AG09309 (cell line): ENCODE measurements around the gene VPS13D.
"Not testable (repeated sequence)": the region's sequence is repeated elsewhere in the genome, so short reads cannot be mapped to it uniquely, and the experiment has no call there.

Experiments used
- DNase-seq: peaks from one replicate; pipeline ENCODE4 v3.0.0-alpha.2; 2010; ENCODE audit warnings: low read depth
- H3K4me3 ChIP-seq: 2 replicates; pipeline ENCODE4 v1.5.1; 2011; ENCODE audit warnings: mild to moderate bottlenecking, low read depth, low read length, moderate library complexity; ENCODE audit not compliant: control insufficient read depth
- TF ChIP-seq, protein P1 (sequence below): IDR thresholded peaks from 2 replicates; pipeline ENCODE4 v1.5.1; 2011; ENCODE audit warnings: mild to moderate bottlenecking, low read depth, low read length, inconsistent platforms; ENCODE audit not compliant: insufficient read depth, control insufficient read depth; ENCODE audit errors: missing control alignments

Gene VPS13D

DNA sequence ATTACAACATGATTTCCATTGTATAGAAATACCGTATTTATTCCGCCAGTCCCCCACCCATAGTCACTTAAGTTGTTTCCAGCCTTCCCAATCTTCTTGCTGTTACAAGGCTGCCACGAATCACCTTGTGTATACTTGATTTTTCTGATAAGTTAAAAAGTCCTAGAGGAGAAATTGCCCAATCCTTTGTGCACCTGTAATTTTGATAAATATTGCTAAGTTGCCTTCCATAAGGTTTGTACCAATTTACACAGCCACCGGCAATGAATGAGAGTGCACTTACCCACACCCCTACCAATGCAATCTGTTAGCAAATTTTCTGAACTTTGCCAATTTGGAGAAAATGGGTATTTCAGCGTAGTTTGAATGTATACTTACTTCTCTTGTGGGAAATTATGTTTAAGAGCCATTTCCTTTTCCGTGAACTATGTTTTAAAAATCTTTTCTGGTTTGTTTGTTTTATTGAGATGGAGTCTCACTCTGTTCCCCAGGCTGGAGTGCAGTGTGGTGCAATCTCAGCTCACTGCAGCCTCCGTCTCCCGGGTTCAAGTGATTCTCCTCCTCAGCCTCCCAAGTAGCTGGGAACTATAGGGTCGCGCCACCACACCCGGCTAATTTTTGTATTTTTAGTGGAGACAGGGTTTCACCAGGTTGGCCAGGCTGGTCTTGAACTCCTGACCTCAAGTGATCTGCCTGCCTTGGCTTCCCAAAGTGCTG, 300.8 kb downstream of the VPS13D start:
- DNase-seq = no peak
- H3K4me3 ChIP-seq = no peak overlapping the region
- TF ChIP-seq, protein P1, sequence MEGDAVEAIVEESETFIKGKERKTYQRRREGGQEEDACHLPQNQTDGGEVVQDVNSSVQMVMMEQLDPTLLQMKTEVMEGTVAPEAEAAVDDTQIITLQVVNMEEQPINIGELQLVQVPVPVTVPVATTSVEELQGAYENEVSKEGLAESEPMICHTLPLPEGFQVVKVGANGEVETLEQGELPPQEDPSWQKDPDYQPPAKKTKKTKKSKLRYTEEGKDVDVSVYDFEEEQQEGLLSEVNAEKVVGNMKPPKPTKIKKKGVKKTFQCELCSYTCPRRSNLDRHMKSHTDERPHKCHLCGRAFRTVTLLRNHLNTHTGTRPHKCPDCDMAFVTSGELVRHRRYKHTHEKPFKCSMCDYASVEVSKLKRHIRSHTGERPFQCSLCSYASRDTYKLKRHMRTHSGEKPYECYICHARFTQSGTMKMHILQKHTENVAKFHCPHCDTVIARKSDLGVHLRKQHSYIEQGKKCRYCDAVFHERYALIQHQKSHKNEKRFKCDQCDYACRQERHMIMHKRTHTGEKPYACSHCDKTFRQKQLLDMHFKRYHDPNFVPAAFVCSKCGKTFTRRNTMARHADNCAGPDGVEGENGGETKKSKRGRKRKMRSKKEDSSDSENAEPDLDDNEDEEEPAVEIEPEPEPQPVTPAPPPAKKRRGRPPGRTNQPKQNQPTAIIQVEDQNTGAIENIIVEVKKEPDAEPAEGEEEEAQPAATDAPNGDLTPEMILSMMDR = no peak

DNA sequence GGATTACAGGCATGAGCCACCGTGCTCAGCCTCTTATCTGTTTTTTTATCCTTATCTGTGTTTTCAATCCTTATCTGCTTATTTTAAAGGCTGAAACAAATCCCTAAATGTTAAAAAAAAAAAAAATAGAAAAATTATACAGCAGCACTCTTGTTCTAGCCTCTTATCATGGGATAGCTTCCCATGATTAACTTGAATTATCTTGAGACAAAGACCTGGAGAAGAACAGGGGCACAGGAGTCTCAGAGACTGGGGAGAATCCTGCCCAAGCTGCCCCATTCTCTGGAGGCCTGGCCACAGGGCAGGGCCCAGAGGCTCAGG, 301.3 kb downstream of the VPS13D start:
- H3K4me3 ChIP-seq = no peak overlapping the region
- DNase-seq = no peak
- TF ChIP-seq, protein P1 = no peak

DNA sequence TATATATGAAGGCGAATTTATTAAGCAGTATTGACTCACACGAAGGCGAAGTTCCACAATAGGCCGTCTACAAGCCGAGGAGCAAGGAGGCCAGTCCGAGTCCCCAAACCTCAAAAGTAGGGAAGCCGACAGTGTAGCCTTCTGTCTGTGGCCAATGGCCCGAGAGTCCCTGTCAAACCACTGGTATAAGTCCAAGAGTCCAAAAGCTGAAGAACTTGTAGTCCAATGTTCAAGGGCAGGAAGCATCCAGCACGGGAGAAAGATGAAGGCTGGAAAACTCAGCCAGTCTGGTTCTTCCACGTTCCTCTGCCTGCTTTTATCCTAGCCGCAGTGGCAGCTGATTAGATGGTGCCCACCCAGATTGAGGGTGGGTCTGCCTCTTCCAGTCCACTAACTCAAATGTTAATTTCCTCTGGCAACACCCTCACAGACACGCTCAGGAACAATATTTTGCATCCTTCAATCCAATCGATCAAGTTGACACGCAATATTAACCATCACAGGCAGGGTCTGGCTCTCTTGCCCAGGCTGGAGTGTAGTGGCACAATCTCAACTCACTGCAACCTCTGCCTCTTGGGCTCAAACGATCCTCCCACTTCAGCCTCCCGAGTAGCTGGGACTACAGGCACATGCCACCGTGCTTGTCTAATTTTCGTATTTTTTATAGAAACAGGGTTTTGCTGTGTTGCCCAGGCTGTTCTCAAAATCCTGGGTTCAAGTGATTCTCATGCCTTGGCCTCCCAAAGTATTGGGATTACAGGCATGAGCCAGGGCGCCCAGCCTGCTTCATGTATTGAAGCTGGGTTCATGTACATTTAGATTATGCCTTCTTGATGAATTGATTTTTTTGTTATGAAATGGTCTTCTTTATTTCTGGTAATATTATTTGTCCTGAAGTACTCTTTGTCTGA, 302.8 kb downstream of the VPS13D start:
- TF ChIP-seq, protein P1 = no peak
- no peak for DNase-seq
- H3K4me3 ChIP-seq = no peak overlapping the region

- TF ChIP-seq, protein P1 = no peak
- H3K4me3 ChIP-seq = no peak overlapping the region
- DNase-seq = no peak
Observed at GRCh38 chr1:12536023-12536639, 306.3 kb downstream of the VPS13D start.

DNA sequence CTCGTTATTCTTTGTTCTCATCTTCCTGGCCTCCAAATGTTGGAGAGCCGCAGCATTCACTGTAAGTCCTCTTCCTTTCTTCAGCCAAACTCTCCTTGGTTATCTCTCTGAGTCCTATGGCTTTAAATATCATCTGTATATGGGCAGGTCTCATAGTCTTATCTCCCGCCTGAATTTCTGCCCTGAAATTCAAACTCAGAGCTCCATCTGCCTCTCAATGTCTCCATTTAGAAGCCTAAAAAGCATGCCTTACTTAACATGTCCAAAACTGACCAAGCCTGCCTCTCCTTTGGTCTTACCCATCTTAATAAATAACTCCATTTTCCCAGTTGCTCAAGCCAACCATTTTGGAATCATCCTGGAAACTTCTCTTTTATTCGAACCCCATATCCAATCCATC, 307.5 kb downstream of the VPS13D start:
- H3K4me3 ChIP-seq = no peak overlapping the region
- DNase-seq = no peak
- TF ChIP-seq, protein P1 = no peak

GRCh38 chr1:12537906-12538461, 308.2 kb downstream of the VPS13D start:
- TF ChIP-seq, protein P1 = no peak
- no peak overlapping the region for H3K4me3 ChIP-seq
- no peak for DNase-seq

DNA sequence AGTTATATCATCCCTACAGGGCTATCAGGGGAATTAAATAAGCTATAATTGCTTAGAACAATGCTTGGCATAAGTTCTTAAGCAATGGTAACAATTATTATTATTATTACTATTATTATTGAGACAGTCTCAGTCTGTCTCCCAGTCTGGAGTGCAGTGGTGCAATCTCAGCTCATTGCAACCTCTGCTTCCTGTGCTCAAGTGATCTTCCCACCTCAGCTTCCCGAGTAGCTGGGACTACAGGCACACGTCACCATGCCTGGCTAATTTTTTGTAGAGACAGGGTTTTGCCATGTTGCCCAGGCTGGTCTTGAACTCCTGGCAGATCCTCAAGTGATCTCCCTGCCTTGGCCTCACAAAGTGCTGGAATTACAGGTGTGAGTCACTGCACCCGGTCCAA, 308.7 kb downstream of the VPS13D start:
- not testable (repeated sequence) for DNase-seq, H3K4me3 ChIP-seq
